ENCODE measurements around the gene FRA10AC1.

FRA10AC1 gene

GRCh38 chr10:93702210-93703001 is at the start of gene FRA10AC1:
TSS of gene FRA10AC1 (minus strand) at chr10:93702592. CDS start at chr10:93700106, 2,486 bp downstream.
- DNase-seq = peak; percentile 86

GRCh38 chr10:93751832-93752231 is 49.4 kb upstream of the FRA10AC1 start:
- peak; percentile 6 for DNase-seq

- DNase-seq = no peak
Measured at GRCh38 chr10:93751124-93751523, 48.7 kb upstream of the FRA10AC1 start.

GRCh38 chr10:93749218-93749799 is 46.9 kb upstream of the FRA10AC1 start:
- DNase-seq = no peak

GRCh38 chr10:93746844-93747284 is 44.5 kb upstream of the FRA10AC1 start:
- DNase-seq = no peak

- DNase-seq = no peak
Measured at GRCh38 chr10:93745408-93746065, 43.1 kb upstream of the FRA10AC1 start.

- DNase-seq = no peak
Measured at GRCh38 chr10:93742633-93743349, 40.4 kb upstream of the FRA10AC1 start.

GRCh38 chr10:93741367-93741766 is 39.0 kb upstream of the FRA10AC1 start:
- DNase-seq = no peak

- no peak for DNase-seq
Measured at GRCh38 chr10:93726024-93726423, 23.6 kb upstream of the FRA10AC1 start.

GRCh38 chr10:93723153-93723552 is 20.8 kb upstream of the FRA10AC1 start:
- no peak for DNase-seq

GRCh38 chr10:93722550-93722949 is 20.2 kb upstream of the FRA10AC1 start:
- no peak for DNase-seq

- DNase-seq = no peak
Measured at GRCh38 chr10:93719901-93720300, 17.5 kb upstream of the FRA10AC1 start.

- no peak for DNase-seq
Measured at GRCh38 chr10:93718937-93719725, 16.7 kb upstream of the FRA10AC1 start.

- no peak for DNase-seq
Measured at GRCh38 chr10:93716766-93717165, 14.4 kb upstream of the FRA10AC1 start.

- no peak for DNase-seq
Measured at GRCh38 chr10:93715345-93715744, 13.0 kb upstream of the FRA10AC1 start.

GRCh38 chr10:93712593-93712992 is 10.2 kb upstream of the FRA10AC1 start:
- DNase-seq = no peak

- DNase-seq = no peak
Measured at GRCh38 chr10:93711891-93712290, 9.5 kb upstream of the FRA10AC1 start.

GRCh38 chr10:93710333-93710909 is 8.0 kb upstream of the FRA10AC1 start:
- DNase-seq = no peak

GRCh38 chr10:93707623-93708022 is 5.2 kb upstream of the FRA10AC1 start:
- no peak for DNase-seq

- DNase-seq = no peak
Measured at GRCh38 chr10:93704451-93704850, 2.1 kb upstream of the FRA10AC1 start.

GRCh38 chr10:93703841-93704240 is 1.4 kb upstream of the FRA10AC1 start:
- no peak for DNase-seq

- peak; percentile 1 for DNase-seq
Measured at GRCh38 chr10:93703066-93703465, 674 bp upstream of the FRA10AC1 start.

Measured in activated CD4-positive, alpha-beta T cell treated with anti-CD3 and anti-CD28 coated beads, Interleukin-2, amount 50 U/mL, for 1 hour (primary cell).